Measurements from ENCODE around the gene SEC14L3. TPM values are rescaled to one million over a fixed set of nuclear protein-coding genes. Genes with fewer than 3 reads are reported as not detected.

SEC14L3 gene
- total and polyA plus RNA-seq, 2 of the 13 experiments (the other 11 are each of a cell fraction or from before 2014, with no cell fraction given): not detected

DNA sequence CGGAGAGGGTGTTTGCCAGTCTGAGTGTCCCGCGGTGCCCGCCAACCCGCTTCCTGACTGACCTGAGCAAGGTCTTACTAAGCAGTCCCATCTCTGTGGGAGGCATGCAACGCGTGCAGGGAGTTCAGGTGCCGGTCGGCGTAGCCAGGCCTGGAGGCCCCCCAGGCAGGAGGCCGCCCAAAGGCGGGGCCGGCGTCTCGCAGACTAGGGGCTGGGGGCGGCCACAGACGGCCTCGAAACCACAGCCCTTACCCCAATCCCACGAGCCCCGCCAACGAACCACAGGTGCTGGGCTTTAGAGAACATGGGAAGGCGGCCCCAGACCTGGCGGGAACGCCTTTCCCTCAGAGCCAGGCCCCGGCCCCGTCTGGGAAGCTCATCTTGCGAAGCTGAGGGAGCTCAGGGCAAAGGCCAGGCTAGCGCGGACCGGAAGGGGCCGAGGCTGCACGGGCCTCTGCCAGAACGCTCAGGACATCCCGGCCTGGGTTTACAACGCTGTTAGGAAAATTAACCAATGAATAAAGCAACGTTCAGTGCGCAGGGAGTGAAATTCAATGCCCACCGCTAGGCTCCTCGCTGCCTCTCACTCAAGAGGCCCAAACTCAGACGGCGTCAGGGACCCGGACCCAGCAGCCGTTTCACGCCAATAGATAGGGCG is 48.4 kb downstream of the SEC14L3 start (continued):
- no peak for TF ChIP-seq SNAPC2 (CRISPR knock-in tag; IDR thresholded peaks at IDR 0.05)
- TF ChIP-seq ZNF121 (CRISPR knock-in tag; IDR thresholded peaks at IDR 0.05): peak; percentile 84
- TF ChIP-seq NR2F2 (IDR thresholded peaks at IDR 0.05; ENCODE audit: borderline replicate concordance, low read depth): peak; percentile 18; the same call in 1 of the 2 replicates
- TF ChIP-seq, protein P1, sequence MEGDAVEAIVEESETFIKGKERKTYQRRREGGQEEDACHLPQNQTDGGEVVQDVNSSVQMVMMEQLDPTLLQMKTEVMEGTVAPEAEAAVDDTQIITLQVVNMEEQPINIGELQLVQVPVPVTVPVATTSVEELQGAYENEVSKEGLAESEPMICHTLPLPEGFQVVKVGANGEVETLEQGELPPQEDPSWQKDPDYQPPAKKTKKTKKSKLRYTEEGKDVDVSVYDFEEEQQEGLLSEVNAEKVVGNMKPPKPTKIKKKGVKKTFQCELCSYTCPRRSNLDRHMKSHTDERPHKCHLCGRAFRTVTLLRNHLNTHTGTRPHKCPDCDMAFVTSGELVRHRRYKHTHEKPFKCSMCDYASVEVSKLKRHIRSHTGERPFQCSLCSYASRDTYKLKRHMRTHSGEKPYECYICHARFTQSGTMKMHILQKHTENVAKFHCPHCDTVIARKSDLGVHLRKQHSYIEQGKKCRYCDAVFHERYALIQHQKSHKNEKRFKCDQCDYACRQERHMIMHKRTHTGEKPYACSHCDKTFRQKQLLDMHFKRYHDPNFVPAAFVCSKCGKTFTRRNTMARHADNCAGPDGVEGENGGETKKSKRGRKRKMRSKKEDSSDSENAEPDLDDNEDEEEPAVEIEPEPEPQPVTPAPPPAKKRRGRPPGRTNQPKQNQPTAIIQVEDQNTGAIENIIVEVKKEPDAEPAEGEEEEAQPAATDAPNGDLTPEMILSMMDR (CRISPR knock-in tag; IDR thresholded peaks at IDR 0.05): no peak
- peak; percentile 65; the same call in 1 of the 2 replicates for TF ChIP-seq MYPOP (CRISPR knock-in tag; IDR thresholded peaks at IDR 0.05)
- peak; percentile 55; the same call in 1 of the 2 replicates for TF ChIP-seq ZSCAN25 (CRISPR knock-in tag; IDR thresholded peaks at IDR 0.05)
- 0 out of 2 replicates have a peak, but pooled peaks have one; percentile 4 for TF ChIP-seq SOX5 (CRISPR knock-in tag; IDR thresholded peaks at IDR 0.05; ENCODE audit: borderline replicate concordance)
- TF ChIP-seq ZC3H13 (CRISPR knock-in tag; IDR thresholded peaks at IDR 0.05): peak; percentile 23
- 0 out of 2 replicates have a peak, but pooled peaks have one; percentile 10 for TF ChIP-seq ZFP1 (CRISPR knock-in tag; IDR thresholded peaks at IDR 0.05)
- no peak for TF ChIP-seq NR1H2 (CRISPR knock-in tag; IDR thresholded peaks at IDR 0.05; ENCODE audit: borderline replicate concordance, low read depth)
- peak; percentile 74; the same call in 1 of the 2 replicates for TF ChIP-seq SMYD3 (CRISPR knock-in tag; IDR thresholded peaks at IDR 0.05)
- TF ChIP-seq ZBTB39 (CRISPR knock-in tag; IDR thresholded peaks at IDR 0.05): peak; percentile 19; the same call in 1 of the 2 replicates
- peak; percentile 81 for TF ChIP-seq YEATS4 (CRISPR knock-in tag; IDR thresholded peaks at IDR 0.05; ENCODE audit: borderline replicate concordance)
- no peak for TF ChIP-seq ZNF33A (CRISPR knock-in tag; IDR thresholded peaks at IDR 0.05; ENCODE audit: borderline replicate concordance)
- no peak for TF ChIP-seq ZNF10 (CRISPR knock-in tag; IDR thresholded peaks at IDR 0.05; ENCODE audit: borderline replicate concordance, low read depth)
- no peak for TF ChIP-seq SIX4 (CRISPR knock-in tag; IDR thresholded peaks at IDR 0.05)
- TF ChIP-seq SOX13 (IDR thresholded peaks at IDR 0.05): 0 out of 2 replicates have a peak, but pooled peaks have one; percentile 12
- no peak for TF ChIP-seq SOX13 (CRISPR knock-in tag; conservative IDR thresholded peaks at IDR 0.05 in 1 of 2, IDR thresholded peaks at IDR 0.05 in 1 of 2)
- no peak for TF ChIP-seq HMG20A (CRISPR knock-in tag; IDR thresholded peaks at IDR 0.05; ENCODE audit: borderline replicate concordance)
- TF ChIP-seq, protein P2, sequence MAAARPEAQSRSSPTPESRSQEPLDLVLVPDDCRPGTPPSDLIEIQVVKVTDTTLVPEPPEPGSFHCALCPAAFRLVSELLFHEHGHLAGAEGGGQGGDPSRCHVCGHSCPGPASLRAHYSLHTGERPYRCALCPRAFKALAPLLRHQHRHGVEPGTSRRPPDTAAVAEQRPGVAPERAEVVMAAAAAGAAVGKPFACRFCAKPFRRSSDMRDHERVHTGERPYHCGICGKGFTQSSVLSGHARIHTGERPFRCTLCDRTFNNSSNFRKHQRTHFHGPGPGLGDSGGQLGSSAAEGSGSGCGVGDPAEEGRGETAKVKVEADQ (CRISPR knock-in tag; IDR thresholded peaks at IDR 0.05; ENCODE audit: borderline replicate concordance): no peak; the same call in 1 of the 2 replicates
- TF ChIP-seq ZNF280D (CRISPR knock-in tag; IDR thresholded peaks at IDR 0.05): peak; percentile 77

Data from HepG2 (cell line).